ENCODE measurements around the gene YBX3.

DNA sequence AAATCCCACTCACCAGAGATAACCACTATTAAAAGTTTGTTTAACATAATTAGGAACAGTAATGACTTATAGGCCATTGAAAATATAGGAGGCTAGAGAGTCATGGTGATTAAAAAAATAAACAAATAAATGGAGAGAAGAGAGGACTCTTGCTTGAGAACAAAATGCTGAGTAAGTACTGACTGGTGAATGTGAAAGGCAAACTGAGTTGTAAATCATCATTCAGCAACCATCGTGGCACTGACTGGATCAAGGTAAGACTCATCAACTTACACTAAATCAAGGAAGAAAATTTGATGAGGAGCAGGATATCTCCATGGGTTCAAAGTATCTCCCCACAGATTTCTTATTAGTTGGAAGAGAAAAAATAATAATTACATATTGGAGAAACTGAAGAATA, 14.1 kb upstream of the YBX3 start:
- TF ChIP-seq JUND (IDR thresholded peaks at IDR 0.05) (no peak), POLR2AphosphoS5 (IDR thresholded peaks at IDR 0.05; ENCODE audit: low read depth, low read length) (no peak), CTCF (IDR thresholded peaks at IDR 0.05) (no peak), SMC3 (IDR thresholded peaks at IDR 0.05; ENCODE audit: low read depth, low read length) (no peak), FOXJ3 (CRISPR knock-in tag; IDR thresholded peaks at IDR 0.05) (no peak), NRF1 (IDR thresholded peaks at IDR 0.05; ENCODE audit: low read depth, low read length) (no peak), RFX5 (IDR thresholded peaks at IDR 0.05; ENCODE audit: low read length) (no peak), RAD21 (IDR thresholded peaks at IDR 0.05; ENCODE audit: low read length) (no peak), EP300 (IDR thresholded peaks at IDR 0.05; ENCODE audit: borderline replicate concordance in 1 of 2, low read depth in 1 of 2, low read length in 1 of 2) (no peak), MXI1 (IDR thresholded peaks at IDR 0.05; ENCODE audit: low read depth, low read length) (no peak)
- TF ChIP-seq, protein P1, sequence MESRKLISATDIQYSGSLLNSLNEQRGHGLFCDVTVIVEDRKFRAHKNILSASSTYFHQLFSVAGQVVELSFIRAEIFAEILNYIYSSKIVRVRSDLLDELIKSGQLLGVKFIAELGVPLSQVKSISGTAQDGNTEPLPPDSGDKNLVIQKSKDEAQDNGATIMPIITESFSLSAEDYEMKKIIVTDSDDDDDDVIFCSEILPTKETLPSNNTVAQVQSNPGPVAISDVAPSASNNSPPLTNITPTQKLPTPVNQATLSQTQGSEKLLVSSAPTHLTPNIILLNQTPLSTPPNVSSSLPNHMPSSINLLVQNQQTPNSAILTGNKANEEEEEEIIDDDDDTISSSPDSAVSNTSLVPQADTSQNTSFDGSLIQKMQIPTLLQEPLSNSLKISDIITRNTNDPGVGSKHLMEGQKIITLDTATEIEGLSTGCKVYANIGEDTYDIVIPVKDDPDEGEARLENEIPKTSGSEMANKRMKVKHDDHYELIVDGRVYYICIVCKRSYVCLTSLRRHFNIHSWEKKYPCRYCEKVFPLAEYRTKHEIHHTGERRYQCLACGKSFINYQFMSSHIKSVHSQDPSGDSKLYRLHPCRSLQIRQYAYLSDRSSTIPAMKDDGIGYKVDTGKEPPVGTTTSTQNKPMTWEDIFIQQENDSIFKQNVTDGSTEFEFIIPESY (IDR thresholded peaks at IDR 0.05; ENCODE audit: borderline replicate concordance, low read depth): no peak
- TF ChIP-seq, protein P2, sequence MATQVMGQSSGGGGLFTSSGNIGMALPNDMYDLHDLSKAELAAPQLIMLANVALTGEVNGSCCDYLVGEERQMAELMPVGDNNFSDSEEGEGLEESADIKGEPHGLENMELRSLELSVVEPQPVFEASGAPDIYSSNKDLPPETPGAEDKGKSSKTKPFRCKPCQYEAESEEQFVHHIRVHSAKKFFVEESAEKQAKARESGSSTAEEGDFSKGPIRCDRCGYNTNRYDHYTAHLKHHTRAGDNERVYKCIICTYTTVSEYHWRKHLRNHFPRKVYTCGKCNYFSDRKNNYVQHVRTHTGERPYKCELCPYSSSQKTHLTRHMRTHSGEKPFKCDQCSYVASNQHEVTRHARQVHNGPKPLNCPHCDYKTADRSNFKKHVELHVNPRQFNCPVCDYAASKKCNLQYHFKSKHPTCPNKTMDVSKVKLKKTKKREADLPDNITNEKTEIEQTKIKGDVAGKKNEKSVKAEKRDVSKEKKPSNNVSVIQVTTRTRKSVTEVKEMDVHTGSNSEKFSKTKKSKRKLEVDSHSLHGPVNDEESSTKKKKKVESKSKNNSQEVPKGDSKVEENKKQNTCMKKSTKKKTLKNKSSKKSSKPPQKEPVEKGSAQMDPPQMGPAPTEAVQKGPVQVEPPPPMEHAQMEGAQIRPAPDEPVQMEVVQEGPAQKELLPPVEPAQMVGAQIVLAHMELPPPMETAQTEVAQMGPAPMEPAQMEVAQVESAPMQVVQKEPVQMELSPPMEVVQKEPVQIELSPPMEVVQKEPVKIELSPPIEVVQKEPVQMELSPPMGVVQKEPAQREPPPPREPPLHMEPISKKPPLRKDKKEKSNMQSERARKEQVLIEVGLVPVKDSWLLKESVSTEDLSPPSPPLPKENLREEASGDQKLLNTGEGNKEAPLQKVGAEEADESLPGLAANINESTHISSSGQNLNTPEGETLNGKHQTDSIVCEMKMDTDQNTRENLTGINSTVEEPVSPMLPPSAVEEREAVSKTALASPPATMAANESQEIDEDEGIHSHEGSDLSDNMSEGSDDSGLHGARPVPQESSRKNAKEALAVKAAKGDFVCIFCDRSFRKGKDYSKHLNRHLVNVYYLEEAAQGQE (IDR thresholded peaks at IDR 0.05; ENCODE audit: low read depth, low read length): no peak
